Cardiac muscle cell (in vitro differentiated cells and primary cell): Measurements from ENCODE around the gene AATF. TPM values are rescaled to one million over a fixed set of nuclear protein-coding genes. Genes with fewer than 3 reads are reported as not detected.

Experiments used
- DNase-seq, 2 donors: peaks; one replicate each; pipeline versions ENCODE4 v3.0.0 to v3.0.0-alpha.2; 2010 to 2017; ENCODE audit warnings: low read depth in 1 of 2, low spot score in 1 of 2
- H3K27ac ChIP-seq: fragments of 200-600 bp; sonication (generic); 2 replicates; pipeline ENCODE4 v1.5.1; 2016
- H3K27me3 ChIP-seq: fragments of 200-600 bp; sonication (generic); 2 replicates; pipeline ENCODE4 v1.6.0; 2016; ENCODE audit warnings: control low read depth
- H3K36me3 ChIP-seq: fragments of 200-600 bp; sonication (generic); 2 replicates; pipeline ENCODE4 v1.5.1; 2016; ENCODE audit warnings: control low read depth
- H3K4me1 ChIP-seq: fragments of 200-600 bp; sonication (generic); 2 replicates; pipeline ENCODE4 v1.8.1; 2017; ENCODE audit warnings: low read depth, mild to moderate bottlenecking, mixed run types
- H3K4me3 ChIP-seq: fragments of 200-600 bp; sonication (generic); 2 replicates; pipeline ENCODE4 v1.5.1; 2016; ENCODE audit warnings: mild to moderate bottlenecking
- H3K9me3 ChIP-seq: fragments of 200-600 bp; sonication (generic); 2 replicates; pipeline ENCODE4 v1.5.1; 2017; ENCODE audit warnings: low read depth, mild to moderate bottlenecking, control low read depth
- polyA plus RNA-seq: library from polyadenylated mRNA; unstranded; fragments of >200 nt; fragmentation: Nextera tagmentation; extraction: Ambion mirVana; gene quantifications from 2 replicates; pipeline ENCODE4 v1.2.1, GENCODE V29; 2016
- total RNA-seq: library from RNA; depleted of rRNA; stranded (reverse); fragments of >200 nt; gene quantifications from 2 replicates; pipeline ENCODE4 v1.2.3, GENCODE V29; 2016
- TF ChIP-seq, protein P1 (sequence below): IDR thresholded peaks from 2 replicates; pipeline ENCODE4 v1.5.1; 2012; ENCODE audit warnings: low read depth, mild to moderate bottlenecking, low read length

AATF gene
- total and polyA plus RNA-seq, 2 experiments from 2014 or later, result 43.3 to 50.2 TPM

DNA sequence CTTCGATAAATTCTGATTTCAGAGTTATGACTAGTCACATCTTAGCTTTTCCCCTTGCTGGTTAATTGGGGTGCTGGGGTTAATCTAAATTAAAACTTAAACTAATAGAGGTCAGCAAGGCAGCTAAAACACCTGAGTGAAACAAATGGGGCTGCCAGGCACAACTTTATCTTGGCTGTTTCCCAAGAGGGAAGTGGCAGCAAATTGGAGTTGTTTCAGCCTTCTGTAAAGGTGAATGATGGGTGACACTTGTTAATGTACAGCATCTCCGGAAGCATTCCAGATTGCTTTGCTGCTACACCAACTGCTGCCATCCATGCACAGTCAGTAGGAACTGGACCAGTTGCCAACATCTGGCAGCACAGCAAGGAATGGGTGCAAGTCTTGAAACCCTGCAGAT, 43.9 kb downstream of the AATF start:
- H3K4me3 ChIP-seq, result no peak overlapping the region
- H3K27me3 ChIP-seq, result no peaks in the 10 kb centered on the region
- peaks cover 33% of the 10 kb centered on the region for H3K36me3 ChIP-seq
- H3K27ac ChIP-seq, result no peak overlapping the region
- DNase-seq, result no peak
- TF ChIP-seq, protein P1, sequence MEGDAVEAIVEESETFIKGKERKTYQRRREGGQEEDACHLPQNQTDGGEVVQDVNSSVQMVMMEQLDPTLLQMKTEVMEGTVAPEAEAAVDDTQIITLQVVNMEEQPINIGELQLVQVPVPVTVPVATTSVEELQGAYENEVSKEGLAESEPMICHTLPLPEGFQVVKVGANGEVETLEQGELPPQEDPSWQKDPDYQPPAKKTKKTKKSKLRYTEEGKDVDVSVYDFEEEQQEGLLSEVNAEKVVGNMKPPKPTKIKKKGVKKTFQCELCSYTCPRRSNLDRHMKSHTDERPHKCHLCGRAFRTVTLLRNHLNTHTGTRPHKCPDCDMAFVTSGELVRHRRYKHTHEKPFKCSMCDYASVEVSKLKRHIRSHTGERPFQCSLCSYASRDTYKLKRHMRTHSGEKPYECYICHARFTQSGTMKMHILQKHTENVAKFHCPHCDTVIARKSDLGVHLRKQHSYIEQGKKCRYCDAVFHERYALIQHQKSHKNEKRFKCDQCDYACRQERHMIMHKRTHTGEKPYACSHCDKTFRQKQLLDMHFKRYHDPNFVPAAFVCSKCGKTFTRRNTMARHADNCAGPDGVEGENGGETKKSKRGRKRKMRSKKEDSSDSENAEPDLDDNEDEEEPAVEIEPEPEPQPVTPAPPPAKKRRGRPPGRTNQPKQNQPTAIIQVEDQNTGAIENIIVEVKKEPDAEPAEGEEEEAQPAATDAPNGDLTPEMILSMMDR, result no peak
- no peaks in the 10 kb centered on the region for H3K9me3 ChIP-seq
- peaks cover 7% of the 10 kb centered on the region for H3K4me1 ChIP-seq

DNA sequence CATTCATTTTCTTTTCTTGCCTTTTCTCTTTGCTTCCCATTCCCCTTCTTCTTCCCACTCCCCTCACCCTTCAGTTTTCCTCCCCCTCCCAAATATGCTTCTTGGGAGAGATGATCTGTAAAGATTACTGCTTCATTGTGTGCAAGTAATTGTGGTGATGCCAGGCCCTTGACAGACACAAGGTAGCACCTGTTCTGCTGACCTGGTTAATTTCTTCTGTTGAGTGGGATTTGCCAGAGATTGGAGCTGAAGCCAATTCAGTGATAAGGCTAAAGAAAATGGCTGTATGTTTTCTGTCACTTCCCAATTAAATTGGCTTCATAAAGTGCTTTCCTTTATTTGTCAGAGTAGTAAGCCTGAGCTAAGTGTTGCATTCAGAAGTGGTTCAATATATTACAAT, 44.5 kb downstream of the AATF start:
- H3K27ac ChIP-seq, result peak overlapping the region; percentile 8
- H3K4me3 ChIP-seq, result no peak overlapping the region
- H3K27me3 ChIP-seq, result no peaks in the 10 kb centered on the region
- peaks cover 33% of the 10 kb centered on the region for H3K36me3 ChIP-seq
- H3K9me3 ChIP-seq, result no peaks in the 10 kb centered on the region
- no peak for DNase-seq
- TF ChIP-seq, protein P1, result no peak
- H3K4me1 ChIP-seq, result peaks cover 7% of the 10 kb centered on the region

DNA sequence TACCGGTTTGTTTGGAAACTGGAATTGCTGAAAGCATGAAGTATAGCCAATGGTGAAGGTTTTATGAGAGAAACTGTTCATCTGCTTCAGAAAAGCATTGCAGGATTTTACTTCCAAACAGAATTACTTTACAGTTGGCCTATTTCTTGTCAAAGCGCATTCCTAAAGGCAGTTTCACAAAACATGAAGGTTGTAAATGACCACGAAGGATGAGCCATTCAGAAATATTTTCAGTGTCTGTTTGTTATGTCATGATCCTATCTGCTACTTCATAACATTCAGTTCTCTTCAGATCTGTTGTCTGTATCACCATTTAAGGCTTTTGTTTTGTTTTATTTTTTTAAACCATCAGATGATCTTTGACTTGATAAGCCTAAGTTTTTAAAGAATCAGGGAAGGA, 45.7 kb downstream of the AATF start:
- TF ChIP-seq, protein P1, result no peak
- H3K4me3 ChIP-seq, result no peak overlapping the region
- H3K9me3 ChIP-seq, result no peaks in the 10 kb centered on the region
- DNase-seq, result no peak
- peaks cover 29% of the 10 kb centered on the region for H3K36me3 ChIP-seq
- H3K4me1 ChIP-seq, result peaks cover 7% of the 10 kb centered on the region
- no peaks in the 10 kb centered on the region for H3K27me3 ChIP-seq
- H3K27ac ChIP-seq, result no peak overlapping the region

DNA sequence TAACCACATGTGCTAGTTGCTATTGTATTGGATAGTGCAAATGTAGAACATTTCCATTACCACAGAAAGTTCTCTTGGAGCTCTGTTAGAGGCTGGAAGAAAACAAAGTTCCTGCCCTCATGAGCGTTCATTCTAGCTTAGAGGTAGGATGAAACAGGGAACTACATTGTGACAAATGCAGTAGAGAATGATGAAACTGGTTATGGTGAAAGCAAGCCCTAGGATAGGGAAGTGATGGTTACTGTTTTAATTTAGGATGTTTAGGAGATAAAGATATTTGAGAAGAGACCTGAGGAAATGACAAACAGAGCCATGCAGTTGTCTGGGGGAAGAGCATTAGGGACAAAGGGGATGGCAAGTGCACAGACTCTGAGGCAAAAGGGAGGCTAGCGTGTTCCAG, 50.7 kb downstream of the AATF start:
- TF ChIP-seq, protein P1, result no peak
- Histone ChIP-seq H3K9me3 (no peaks in the 10 kb centered on the region), H3K36me3 (peaks cover 17% of the 10 kb centered on the region), H3K4me3 (no peak overlapping the region), H3K27me3 (no peaks in the 10 kb centered on the region), H3K27ac (no peak overlapping the region), H3K4me1 (no peaks in the 10 kb centered on the region)
- no peak for DNase-seq

DNA sequence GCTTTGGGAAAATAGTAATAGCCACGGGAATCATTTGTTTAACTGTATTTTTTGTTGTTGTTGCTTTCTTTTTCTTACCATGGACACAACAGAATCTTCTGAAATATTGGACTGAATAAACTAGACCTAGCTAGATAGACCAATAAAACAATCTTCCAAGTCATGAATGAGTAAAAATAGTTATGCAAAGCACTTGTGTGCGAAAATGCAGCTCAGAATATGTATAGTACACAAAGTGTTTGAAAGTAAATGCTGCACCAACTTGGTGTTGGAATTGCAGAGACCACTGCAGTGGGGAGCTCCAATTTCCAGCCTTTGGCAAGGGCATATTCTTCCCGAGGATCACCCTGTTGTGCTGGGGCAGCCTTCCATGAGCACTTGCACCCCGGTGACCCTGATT, 68.0 kb downstream of the AATF start:
- TF ChIP-seq, protein P1, result no peak
- H3K9me3 ChIP-seq, result no peaks in the 10 kb centered on the region
- H3K27ac ChIP-seq, result no peak overlapping the region
- DNase-seq, result no peak
- H3K4me3 ChIP-seq, result no peak overlapping the region
- no peaks in the 10 kb centered on the region for H3K27me3 ChIP-seq
- H3K36me3 ChIP-seq, result no peaks in the 10 kb centered on the region
- H3K4me1 ChIP-seq, result peaks cover 8% of the 10 kb centered on the region

DNA sequence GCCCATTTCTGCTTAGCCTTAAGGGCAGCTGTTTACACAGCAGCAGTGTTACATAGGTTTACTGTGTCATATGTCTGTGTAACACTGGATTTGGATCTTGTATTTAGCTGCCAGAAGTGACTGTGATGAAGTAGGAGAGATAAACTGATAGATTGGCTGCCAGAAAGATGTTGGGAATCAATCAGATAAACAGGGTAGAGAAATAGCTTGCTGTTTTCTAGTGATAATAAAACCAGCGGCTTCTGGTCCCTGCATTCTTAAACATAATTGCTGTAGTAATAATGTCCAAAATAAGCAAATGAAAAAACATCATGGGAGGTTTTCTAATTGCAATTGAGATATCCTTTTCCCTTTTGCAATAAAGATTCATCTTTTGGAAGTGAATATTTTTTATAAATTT, 68.7 kb downstream of the AATF start:
- Histone ChIP-seq H3K4me1 (peaks cover 8% of the 10 kb centered on the region), H3K36me3 (no peaks in the 10 kb centered on the region), H3K27me3 (no peaks in the 10 kb centered on the region), H3K9me3 (no peaks in the 10 kb centered on the region), H3K27ac (no peak overlapping the region), H3K4me3 (no peak overlapping the region)
- TF ChIP-seq, protein P1, result no peak
- DNase-seq, result no peak
